GM12872 (cell line): ENCODE data around the gene AGTPBP1.

ENCODE experiments used
- TF ChIP-seq, protein P1 (sequence below): IDR thresholded peaks from 3 replicates; pipeline ENCODE4 v1.5.1; 2011; ENCODE audit warnings: low read depth, mild to moderate bottlenecking, low read length, moderate library complexity; ENCODE audit not compliant: insufficient read depth

AGTPBP1 gene

DNA sequence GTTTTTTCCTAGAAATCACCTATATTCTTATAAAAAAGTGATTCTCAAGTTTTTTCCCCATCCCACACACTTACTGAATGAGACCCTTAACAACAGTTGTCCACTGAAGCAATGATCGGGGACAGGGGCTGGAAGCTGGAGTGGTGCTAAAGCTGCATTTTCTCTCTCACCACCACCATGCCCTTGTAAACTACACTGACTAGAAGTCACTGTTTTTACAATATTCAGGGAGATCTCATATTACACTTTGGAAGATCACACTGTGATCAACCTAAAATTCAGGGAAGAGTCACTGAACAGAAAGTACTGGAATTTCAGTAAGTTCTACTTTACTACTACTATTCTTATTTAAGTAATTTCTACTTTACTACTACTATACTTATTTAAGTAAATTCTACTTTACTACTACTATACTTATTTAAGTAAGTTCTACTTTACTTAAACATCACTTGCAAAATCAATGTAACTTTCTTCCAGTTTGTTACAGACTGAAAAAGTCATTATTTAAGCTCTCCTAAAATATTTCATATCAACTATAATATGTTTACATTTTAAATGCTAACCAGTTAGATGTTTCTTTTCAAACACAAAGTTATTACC lies 164.3 kb downstream of the AGTPBP1 start:
- TF ChIP-seq, protein P1, sequence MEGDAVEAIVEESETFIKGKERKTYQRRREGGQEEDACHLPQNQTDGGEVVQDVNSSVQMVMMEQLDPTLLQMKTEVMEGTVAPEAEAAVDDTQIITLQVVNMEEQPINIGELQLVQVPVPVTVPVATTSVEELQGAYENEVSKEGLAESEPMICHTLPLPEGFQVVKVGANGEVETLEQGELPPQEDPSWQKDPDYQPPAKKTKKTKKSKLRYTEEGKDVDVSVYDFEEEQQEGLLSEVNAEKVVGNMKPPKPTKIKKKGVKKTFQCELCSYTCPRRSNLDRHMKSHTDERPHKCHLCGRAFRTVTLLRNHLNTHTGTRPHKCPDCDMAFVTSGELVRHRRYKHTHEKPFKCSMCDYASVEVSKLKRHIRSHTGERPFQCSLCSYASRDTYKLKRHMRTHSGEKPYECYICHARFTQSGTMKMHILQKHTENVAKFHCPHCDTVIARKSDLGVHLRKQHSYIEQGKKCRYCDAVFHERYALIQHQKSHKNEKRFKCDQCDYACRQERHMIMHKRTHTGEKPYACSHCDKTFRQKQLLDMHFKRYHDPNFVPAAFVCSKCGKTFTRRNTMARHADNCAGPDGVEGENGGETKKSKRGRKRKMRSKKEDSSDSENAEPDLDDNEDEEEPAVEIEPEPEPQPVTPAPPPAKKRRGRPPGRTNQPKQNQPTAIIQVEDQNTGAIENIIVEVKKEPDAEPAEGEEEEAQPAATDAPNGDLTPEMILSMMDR, result no peak

DNA sequence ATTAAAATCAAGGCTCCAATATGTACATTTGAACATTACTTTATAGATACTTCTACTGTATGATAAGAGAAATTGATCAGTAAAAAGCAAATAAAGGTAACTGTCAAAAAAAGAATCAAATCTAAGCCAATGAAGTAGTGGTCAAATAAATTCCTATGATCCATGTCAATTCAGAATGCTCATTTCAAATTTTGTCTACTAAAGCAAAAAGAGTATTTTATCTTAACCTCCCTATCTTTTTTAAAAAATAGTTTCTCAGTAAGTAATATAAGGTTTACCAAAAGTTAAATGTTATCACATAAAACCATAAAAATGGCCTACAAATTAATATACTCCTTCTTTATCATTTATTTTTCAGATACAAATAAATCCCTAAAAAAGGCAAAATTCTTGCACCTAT lies 165.9 kb downstream of the AGTPBP1 start:
- TF ChIP-seq, protein P1, result no peak

DNA sequence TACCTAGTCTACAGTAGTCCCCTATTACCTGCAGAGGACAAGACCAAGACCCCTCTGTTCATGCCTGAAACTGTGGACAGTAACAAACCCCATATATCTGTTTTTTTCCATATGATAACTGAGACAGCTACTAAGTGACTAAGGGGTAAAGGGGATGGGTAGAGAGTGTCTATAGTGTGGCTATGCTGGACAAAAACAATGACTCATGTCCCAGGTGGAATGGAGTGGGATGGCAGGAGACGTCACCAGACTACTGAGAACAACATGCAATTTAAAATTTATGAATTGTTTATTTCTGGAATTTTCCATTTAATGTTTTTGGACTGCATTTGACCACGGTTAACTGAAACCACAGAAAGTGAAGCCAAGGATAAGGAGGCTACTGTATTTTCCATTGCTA lies 171.8 kb downstream of the AGTPBP1 start:
- TF ChIP-seq, protein P1, result no peak

DNA sequence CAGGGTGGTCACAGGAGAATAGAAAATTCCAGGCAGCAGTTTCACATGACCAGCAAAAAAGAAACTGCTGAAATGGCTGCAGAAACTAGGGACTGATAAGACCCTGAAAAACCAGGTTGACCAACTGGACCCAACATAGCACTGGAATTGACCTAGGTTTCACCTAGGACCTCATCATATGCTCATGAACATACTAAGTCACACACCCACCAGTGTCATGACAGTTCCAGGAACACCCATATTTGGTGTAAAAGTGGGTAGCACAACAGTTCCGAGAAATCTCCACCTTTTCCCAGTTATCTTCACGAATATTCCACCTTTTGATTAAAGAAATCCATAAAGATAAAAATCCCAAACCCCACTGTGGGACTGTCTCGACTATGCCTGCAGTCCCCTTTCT lies 182.2 kb downstream of the AGTPBP1 start:
- TF ChIP-seq, protein P1, result no peak

DNA sequence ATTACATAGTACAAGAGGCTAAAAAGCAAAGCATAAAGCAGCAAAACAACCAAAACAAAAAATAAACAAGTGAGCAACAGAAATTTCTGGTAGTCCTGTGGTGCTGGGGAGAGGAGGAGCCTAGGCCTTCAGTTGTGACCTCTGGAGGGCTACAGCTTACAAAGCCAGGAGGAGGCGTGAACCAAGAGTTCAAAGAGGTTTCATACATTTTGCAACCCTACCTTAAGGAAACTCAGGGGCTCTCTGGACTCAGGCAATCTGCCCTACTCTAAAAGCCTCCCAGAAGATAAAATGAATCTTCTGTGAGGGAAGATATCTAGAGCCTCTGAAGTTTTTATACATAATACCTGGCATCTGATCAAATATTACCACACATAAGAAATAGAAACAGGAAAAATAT lies 187.4 kb downstream of the AGTPBP1 start:
- TF ChIP-seq, protein P1, result no peak

- TF ChIP-seq, protein P1, result no peak
Measured at GRCh38 chr9:85553475-85553874, 188.3 kb downstream of the AGTPBP1 start.

GRCh38 chr9:85547599-85547998 lies 194.2 kb downstream of the AGTPBP1 start:
- TF ChIP-seq, protein P1, result no peak
